Liver (tissue), 9 donors: Measurements from ENCODE around the gene ARVCF. TPM values are rescaled to one million over a fixed set of nuclear protein-coding genes. Genes with fewer than 3 reads are reported as not detected.

ENCODE experiments used
- DNase-seq: peaks from one replicate; pipeline ENCODE4 v3.0.0-alpha.2; 2017; ENCODE audit warnings: low spot score
- H3K27ac ChIP-seq, 2 donors: one replicate each; pipeline ENCODE4 v1.7.0; 2013; ENCODE audit warnings: inconsistent platforms in 2 of 2, low read length in 2 of 2, control low read depth in 1 of 2, low read depth in 1 of 2, mild to moderate bottlenecking in 1 of 2
- H3K27me3 ChIP-seq, 4 donors: one replicate each; pipeline versions ENCODE4 v1.6.1 to v1.7.0; 2013; ENCODE audit warnings: low read length in 3 of 4, inconsistent platforms in 1 of 4, mild to moderate bottlenecking in 1 of 4, moderate library complexity in 1 of 4; ENCODE audit not compliant: control insufficient read depth in 4 of 4, insufficient read depth in 4 of 4
- H3K36me3 ChIP-seq, 4 donors: one replicate each; pipeline versions ENCODE4 v1.6.1 to v1.7.0; 2013; ENCODE audit warnings: low read length in 3 of 4, mild to moderate bottlenecking in 3 of 4, low read depth in 1 of 4, moderate library complexity in 1 of 4; ENCODE audit not compliant: control insufficient read depth in 4 of 4, insufficient read depth in 3 of 4
- H3K4me1 ChIP-seq, 4 donors: one replicate each; pipeline versions ENCODE4 v1.6.1 to v1.7.0; 2013; ENCODE audit warnings: low read length in 3 of 4, mild to moderate bottlenecking in 3 of 4, moderate library complexity in 1 of 4; ENCODE audit not compliant: control insufficient read depth in 4 of 4, insufficient read depth in 4 of 4
- H3K4me3 ChIP-seq, 3 donors: one replicate each; pipeline versions ENCODE4 v1.6.1 to v1.7.0; 2013; ENCODE audit warnings: low read length in 3 of 3, control low read depth in 1 of 3, low read depth in 1 of 3, mild to moderate bottlenecking in 1 of 3
- H3K9ac ChIP-seq, 2 donors: one replicate each; pipeline ENCODE4 v1.7.0; 2013; ENCODE audit warnings: low read length in 2 of 2, mild to moderate bottlenecking in 2 of 2, moderate library complexity in 2 of 2, control low read depth in 1 of 2, low read depth in 1 of 2
- H3K9me3 ChIP-seq, 4 donors: one replicate each; pipeline versions ENCODE4 v1.6.1 to v1.7.0; 2013; ENCODE audit warnings: low read length in 3 of 4; ENCODE audit not compliant: control insufficient read depth in 4 of 4
- EGR1 ChIP-seq, 2 donors: IDR thresholded peaks; 2 replicates each; pipeline ENCODE4 v1.6.1; 2016 to 2018; ENCODE audit warnings: antibody characterized with exemption in 2 of 2, low read depth in 2 of 2
- FOXA1 ChIP-seq: IDR thresholded peaks from 2 replicates; pipeline ENCODE4 v1.6.1; 2016; ENCODE audit warnings: antibody characterized with exemption
- FOXA2 ChIP-seq: IDR thresholded peaks from 2 replicates; pipeline ENCODE4 v1.6.1; 2016; ENCODE audit warnings: antibody characterized with exemption
- GABPA ChIP-seq, 2 donors: IDR thresholded peaks in 1 of 2; conservative IDR thresholded peaks in 1 of 2; 2 replicates each; pipeline ENCODE4 v1.6.1; 2016; ENCODE audit warnings: antibody characterized with exemption in 2 of 2, mild to moderate bottlenecking in 1 of 2, moderate library complexity in 1 of 2
- HNF4A ChIP-seq, 2 donors: conservative IDR thresholded peaks; 2 replicates each; pipeline ENCODE4 v1.6.1; 2016; ENCODE audit warnings: antibody characterized with exemption in 2 of 2, mild to moderate bottlenecking in 2 of 2
- HNF4G ChIP-seq: IDR thresholded peaks from 2 replicates; pipeline ENCODE4 v1.6.1; 2016; ENCODE audit warnings: antibody characterized with exemption
- JUND ChIP-seq, 2 donors: IDR thresholded peaks; 2 replicates each; pipeline ENCODE4 v1.6.1; 2016; ENCODE audit warnings: antibody characterized with exemption in 2 of 2
- NR2F2 ChIP-seq: IDR thresholded peaks from 2 replicates; pipeline ENCODE4 v1.6.1; 2016; ENCODE audit warnings: antibody characterized with exemption
- RAD21 ChIP-seq, 2 donors: IDR thresholded peaks; 2 replicates each; pipeline ENCODE4 v1.6.1; 2016; ENCODE audit warnings: antibody characterized with exemption in 2 of 2, mild to moderate bottlenecking in 2 of 2
- RXRA ChIP-seq, 2 donors: IDR thresholded peaks; 2 replicates each; pipeline ENCODE4 v1.6.1; 2017 to 2018; ENCODE audit warnings: antibody characterized with exemption in 2 of 2, mild to moderate bottlenecking in 1 of 2
- SP1 ChIP-seq: IDR thresholded peaks from 2 replicates; pipeline ENCODE4 v1.6.1; 2018; ENCODE audit warnings: antibody characterized with exemption, mild to moderate bottlenecking
- TAF1 ChIP-seq: conservative IDR thresholded peaks from 2 replicates; pipeline ENCODE4 v1.6.1; 2016; ENCODE audit warnings: antibody characterized with exemption, mild to moderate bottlenecking
- YY1 ChIP-seq: IDR thresholded peaks from 2 replicates; pipeline ENCODE4 v1.6.1; 2016; ENCODE audit warnings: antibody characterized with exemption, mild to moderate bottlenecking
- WGBS: extraction: QIAGEN DNeasy Blood & Tissue Kit; methylation state at CpG from one replicate; pipeline ENCODE4 v1.1.7; 2013; 5-methylcytosine and 5-hydroxymethylcytosine counted together
- polyA plus RNA-seq, 2 donors: library from polyadenylated mRNA; stranded (reverse) in 1 of 2; unstranded in 1 of 2; fragments of 200-250 nt in 1 of 2; fragments of >200 nt in 1 of 2; fragmentation: Nextera tagmentation in 1 of 2; extraction: Ambion mirVana in 1 of 2; gene quantifications; one replicate each; pipeline versions ENCODE4 v1.2.1 to v1.2.3, GENCODE V29; 2013 to 2015
- total RNA-seq, 2 donors: library from RNA; depleted of rRNA; stranded (reverse); fragments of >200 nt; gene quantifications; one replicate each; pipeline ENCODE4 v1.2.3, GENCODE V29; 2014
- TF ChIP-seq, protein P1 (sequence below): IDR thresholded peaks from 2 replicates; pipeline ENCODE4 v1.6.1; 2016; ENCODE audit warnings: antibody characterized with exemption
- TF ChIP-seq, protein P2 (sequence below): IDR thresholded peaks from 2 replicates; pipeline ENCODE4 v1.6.1; 2016; ENCODE audit warnings: antibody characterized with exemption, mild to moderate bottlenecking
- TF ChIP-seq, protein P3 (sequence below): IDR thresholded peaks from 2 replicates; pipeline ENCODE4 v1.6.1; 2016; ENCODE audit warnings: antibody characterized with exemption
- TF ChIP-seq, protein P4 (sequence below): IDR thresholded peaks from 2 replicates; pipeline ENCODE4 v1.6.1; 2016; ENCODE audit warnings: antibody characterized with exemption
- TF ChIP-seq, protein P5 (sequence below): fragments of 150-350 bp; IDR thresholded peaks from 2 replicates; pipeline ENCODE4 v1.5.1; 2017; ENCODE audit warnings: improper control_type of control experiment, low read depth, low read length; ENCODE audit not compliant: missing input control
- donor health status: healthy.
- donor health status: healthy.
- donor health status: healthy.
- donor health status: healthy.
- donor health status: healthy.

Gene ARVCF
- total and polyA plus RNA-seq, 4 donors = 3.8 to 48.8 (median 26.1) TPM

DNA sequence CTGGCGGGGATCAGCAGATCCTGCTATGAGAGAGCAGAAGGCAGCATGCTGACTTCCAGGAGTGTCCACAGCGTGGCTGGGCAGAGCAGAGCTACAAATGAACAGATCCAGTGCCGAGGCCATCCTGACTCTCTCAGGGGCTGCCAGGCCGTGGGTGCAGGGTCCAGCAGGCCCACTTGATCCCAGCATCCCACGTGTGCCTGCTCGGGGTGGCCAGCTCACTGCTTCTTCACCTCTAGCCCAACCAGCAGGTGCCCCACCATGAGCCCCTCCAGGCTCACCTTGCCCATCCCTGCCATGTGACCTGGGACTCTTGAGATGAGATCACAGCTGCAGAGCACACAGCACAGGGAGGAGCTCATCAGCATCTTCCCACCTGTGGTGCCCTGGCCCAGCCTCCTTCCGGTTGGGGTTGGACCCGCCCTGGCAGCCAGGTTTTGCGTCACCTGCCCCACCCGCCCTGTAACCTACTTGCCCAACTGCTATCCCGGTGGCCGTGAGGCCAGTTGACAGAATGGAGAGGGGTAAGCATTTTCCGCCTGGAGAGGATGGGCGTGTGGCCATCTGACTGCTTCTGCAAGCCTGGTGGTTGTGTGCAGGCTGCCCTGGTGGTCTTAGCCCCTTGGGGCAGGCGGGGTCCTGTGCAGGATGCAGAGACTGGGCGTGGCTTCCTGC, 15.2 kb upstream of the ARVCF start:
- no peaks in the 10 kb centered on the region for H3K9me3 ChIP-seq
- H3K27me3 ChIP-seq = no peaks in the 10 kb centered on the region
- peaks cover 0 to 3% (median under 1%) of the 10 kb centered on the region in 4 donors for H3K36me3 ChIP-seq
- H3K9ac ChIP-seq = no peak overlapping the region
- H3K4me3 ChIP-seq = no peak overlapping the region
- H3K4me1 ChIP-seq = peaks cover 13 to 25% (median 19%) of the 10 kb centered on the region in 4 donors
- DNase-seq = no peak
- TF ChIP-seq EGR1 (IDR thresholded peaks at IDR 0.05; ENCODE audit: low read depth in 2 of 2) = no peak
- no peak for TF ChIP-seq SP1
- TF ChIP-seq FOXA2 = no peak
- TF ChIP-seq YY1 = no peak
- TF ChIP-seq NR2F2 = no peak
- TF ChIP-seq HNF4G = no peak
- no peak for TF ChIP-seq RXRA (IDR thresholded peaks at IDR 0.05)
- TF ChIP-seq, protein P1, sequence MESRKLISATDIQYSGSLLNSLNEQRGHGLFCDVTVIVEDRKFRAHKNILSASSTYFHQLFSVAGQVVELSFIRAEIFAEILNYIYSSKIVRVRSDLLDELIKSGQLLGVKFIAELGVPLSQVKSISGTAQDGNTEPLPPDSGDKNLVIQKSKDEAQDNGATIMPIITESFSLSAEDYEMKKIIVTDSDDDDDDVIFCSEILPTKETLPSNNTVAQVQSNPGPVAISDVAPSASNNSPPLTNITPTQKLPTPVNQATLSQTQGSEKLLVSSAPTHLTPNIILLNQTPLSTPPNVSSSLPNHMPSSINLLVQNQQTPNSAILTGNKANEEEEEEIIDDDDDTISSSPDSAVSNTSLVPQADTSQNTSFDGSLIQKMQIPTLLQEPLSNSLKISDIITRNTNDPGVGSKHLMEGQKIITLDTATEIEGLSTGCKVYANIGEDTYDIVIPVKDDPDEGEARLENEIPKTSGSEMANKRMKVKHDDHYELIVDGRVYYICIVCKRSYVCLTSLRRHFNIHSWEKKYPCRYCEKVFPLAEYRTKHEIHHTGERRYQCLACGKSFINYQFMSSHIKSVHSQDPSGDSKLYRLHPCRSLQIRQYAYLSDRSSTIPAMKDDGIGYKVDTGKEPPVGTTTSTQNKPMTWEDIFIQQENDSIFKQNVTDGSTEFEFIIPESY = no peak
- no peak for TF ChIP-seq JUND (IDR thresholded peaks at IDR 0.05)
- no peak for TF ChIP-seq FOXA1
- TF ChIP-seq TAF1 = no peak
- TF ChIP-seq, protein P2, sequence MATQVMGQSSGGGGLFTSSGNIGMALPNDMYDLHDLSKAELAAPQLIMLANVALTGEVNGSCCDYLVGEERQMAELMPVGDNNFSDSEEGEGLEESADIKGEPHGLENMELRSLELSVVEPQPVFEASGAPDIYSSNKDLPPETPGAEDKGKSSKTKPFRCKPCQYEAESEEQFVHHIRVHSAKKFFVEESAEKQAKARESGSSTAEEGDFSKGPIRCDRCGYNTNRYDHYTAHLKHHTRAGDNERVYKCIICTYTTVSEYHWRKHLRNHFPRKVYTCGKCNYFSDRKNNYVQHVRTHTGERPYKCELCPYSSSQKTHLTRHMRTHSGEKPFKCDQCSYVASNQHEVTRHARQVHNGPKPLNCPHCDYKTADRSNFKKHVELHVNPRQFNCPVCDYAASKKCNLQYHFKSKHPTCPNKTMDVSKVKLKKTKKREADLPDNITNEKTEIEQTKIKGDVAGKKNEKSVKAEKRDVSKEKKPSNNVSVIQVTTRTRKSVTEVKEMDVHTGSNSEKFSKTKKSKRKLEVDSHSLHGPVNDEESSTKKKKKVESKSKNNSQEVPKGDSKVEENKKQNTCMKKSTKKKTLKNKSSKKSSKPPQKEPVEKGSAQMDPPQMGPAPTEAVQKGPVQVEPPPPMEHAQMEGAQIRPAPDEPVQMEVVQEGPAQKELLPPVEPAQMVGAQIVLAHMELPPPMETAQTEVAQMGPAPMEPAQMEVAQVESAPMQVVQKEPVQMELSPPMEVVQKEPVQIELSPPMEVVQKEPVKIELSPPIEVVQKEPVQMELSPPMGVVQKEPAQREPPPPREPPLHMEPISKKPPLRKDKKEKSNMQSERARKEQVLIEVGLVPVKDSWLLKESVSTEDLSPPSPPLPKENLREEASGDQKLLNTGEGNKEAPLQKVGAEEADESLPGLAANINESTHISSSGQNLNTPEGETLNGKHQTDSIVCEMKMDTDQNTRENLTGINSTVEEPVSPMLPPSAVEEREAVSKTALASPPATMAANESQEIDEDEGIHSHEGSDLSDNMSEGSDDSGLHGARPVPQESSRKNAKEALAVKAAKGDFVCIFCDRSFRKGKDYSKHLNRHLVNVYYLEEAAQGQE = no peak
- TF ChIP-seq, protein P3, sequence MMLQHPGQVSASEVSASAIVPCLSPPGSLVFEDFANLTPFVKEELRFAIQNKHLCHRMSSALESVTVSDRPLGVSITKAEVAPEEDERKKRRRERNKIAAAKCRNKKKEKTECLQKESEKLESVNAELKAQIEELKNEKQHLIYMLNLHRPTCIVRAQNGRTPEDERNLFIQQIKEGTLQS = no peak
- TF ChIP-seq, protein P4, sequence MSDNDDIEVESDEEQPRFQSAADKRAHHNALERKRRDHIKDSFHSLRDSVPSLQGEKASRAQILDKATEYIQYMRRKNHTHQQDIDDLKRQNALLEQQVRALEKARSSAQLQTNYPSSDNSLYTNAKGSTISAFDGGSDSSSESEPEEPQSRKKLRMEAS = no peak
- no peak for TF ChIP-seq RAD21 (IDR thresholded peaks at IDR 0.05)
- no peak for TF ChIP-seq GABPA (IDR thresholded peaks at IDR 0.05 in 1 of 2, conservative IDR thresholded peaks at IDR 0.05 in 1 of 2)
- TF ChIP-seq, protein P5, sequence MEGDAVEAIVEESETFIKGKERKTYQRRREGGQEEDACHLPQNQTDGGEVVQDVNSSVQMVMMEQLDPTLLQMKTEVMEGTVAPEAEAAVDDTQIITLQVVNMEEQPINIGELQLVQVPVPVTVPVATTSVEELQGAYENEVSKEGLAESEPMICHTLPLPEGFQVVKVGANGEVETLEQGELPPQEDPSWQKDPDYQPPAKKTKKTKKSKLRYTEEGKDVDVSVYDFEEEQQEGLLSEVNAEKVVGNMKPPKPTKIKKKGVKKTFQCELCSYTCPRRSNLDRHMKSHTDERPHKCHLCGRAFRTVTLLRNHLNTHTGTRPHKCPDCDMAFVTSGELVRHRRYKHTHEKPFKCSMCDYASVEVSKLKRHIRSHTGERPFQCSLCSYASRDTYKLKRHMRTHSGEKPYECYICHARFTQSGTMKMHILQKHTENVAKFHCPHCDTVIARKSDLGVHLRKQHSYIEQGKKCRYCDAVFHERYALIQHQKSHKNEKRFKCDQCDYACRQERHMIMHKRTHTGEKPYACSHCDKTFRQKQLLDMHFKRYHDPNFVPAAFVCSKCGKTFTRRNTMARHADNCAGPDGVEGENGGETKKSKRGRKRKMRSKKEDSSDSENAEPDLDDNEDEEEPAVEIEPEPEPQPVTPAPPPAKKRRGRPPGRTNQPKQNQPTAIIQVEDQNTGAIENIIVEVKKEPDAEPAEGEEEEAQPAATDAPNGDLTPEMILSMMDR = no peak
- TF ChIP-seq HNF4A (conservative IDR thresholded peaks at IDR 0.05) = no peak
- 92% methylated on average over 16 of the region's 16 CpGs for WGBS
- no peak overlapping the region for H3K27ac ChIP-seq
